HG03103 (cell line): ENCODE results near the gene TMEM50B.
"Not testable (repeated sequence)": the region's sequence is repeated elsewhere in the genome, so short reads cannot be mapped to it uniquely, and the experiment has no call there.

ENCODE experiments used
- ATAC-seq: cut with Tn5 transposase; IDR thresholded peaks from one replicate; pipeline ENCODE4 v1.9.1; 2021; ENCODE audit warnings: low read depth; ENCODE audit not compliant: unreplicated experiment

The TMEM50B gene

GRCh38 chr21:33479679-33480480 lies at the start of gene TMEM50B:
Gene TMEM50B, minus strand, starts transcription at chr21:33479974. Its CDS starts 11,089 bp downstream, at chr21:33468885.
- peak; percentile 83 for ATAC-seq

GRCh38 chr21:33522953-33523349 lies 43.2 kb upstream of the TMEM50B start:
- no peak for ATAC-seq

- ATAC-seq = no peak
Measured at GRCh38 chr21:33522297-33522952, 42.7 kb upstream of the TMEM50B start.

GRCh38 chr21:33518899-33519298 lies 39.1 kb upstream of the TMEM50B start:
- no peak for ATAC-seq

GRCh38 chr21:33514229-33514628 lies 34.5 kb upstream of the TMEM50B start:
- ATAC-seq = no peak

- ATAC-seq = no peak
Measured at GRCh38 chr21:33512481-33512880, 32.7 kb upstream of the TMEM50B start.

- ATAC-seq = no peak
Measured at GRCh38 chr21:33511639-33512038, 31.9 kb upstream of the TMEM50B start.

- no peak for ATAC-seq
Measured at GRCh38 chr21:33510826-33511225, 31.1 kb upstream of the TMEM50B start.

GRCh38 chr21:33507003-33507402 lies 27.2 kb upstream of the TMEM50B start:
- not testable (repeated sequence) for ATAC-seq

GRCh38 chr21:33505833-33506232 lies 26.1 kb upstream of the TMEM50B start:
- no peak for ATAC-seq

- no peak for ATAC-seq
Measured at GRCh38 chr21:33496345-33496744, 16.6 kb upstream of the TMEM50B start.

GRCh38 chr21:33495743-33496142 lies 16.0 kb upstream of the TMEM50B start:
- ATAC-seq = no peak

GRCh38 chr21:33493756-33494155 lies 14.0 kb upstream of the TMEM50B start:
- no peak for ATAC-seq

- ATAC-seq = no peak
Measured at GRCh38 chr21:33492571-33492970, 12.8 kb upstream of the TMEM50B start.

- ATAC-seq = peak; percentile 96
Measured at GRCh38 chr21:33491373-33492102, 11.8 kb upstream of the TMEM50B start, which contains the start of gene DNAJC28. Gene DNAJC28, minus strand, starts transcription at chr21:33491716. Its CDS starts 2,323 bp downstream, at chr21:33489393.

- ATAC-seq = no peak
Measured at GRCh38 chr21:33490991-33491372, 11.2 kb upstream of the TMEM50B start.

- no peak for ATAC-seq
Measured at GRCh38 chr21:33488936-33489335, 9.2 kb upstream of the TMEM50B start.

- no peak for ATAC-seq
Measured at GRCh38 chr21:33487996-33488395, 8.2 kb upstream of the TMEM50B start.

GRCh38 chr21:33481314-33481943 lies 1.7 kb upstream of the TMEM50B start:
- no peak for ATAC-seq

GRCh38 chr21:33480481-33481103 lies 818 bp upstream of the TMEM50B start:
- ATAC-seq = no peak
